DOHH2 (cell line): ENCODE data around the gene MRPL58.

Experiments
- H3F3A ChIP-seq: fragments of 200-600 bp; sonication (generic), shearing (Covaris generic); 2 replicates; pipeline ENCODE4 v1.6.0; 2016; ENCODE audit warnings: antibody characterized with exemption, mild to moderate bottlenecking; ENCODE audit not compliant: control insufficient read depth, insufficient read depth
- H3K27ac ChIP-seq: fragments of 200-600 bp; sonication (generic); 2 replicates; pipeline ENCODE4 v1.5.1; 2014; ENCODE audit warnings: low read depth, mild to moderate bottlenecking, low read length, moderate library complexity
- H3K27me3 ChIP-seq: fragments of 200-600 bp; sonication (generic); 2 replicates; pipeline ENCODE4 v1.6.1; 2014; ENCODE audit warnings: mild to moderate bottlenecking, low read length, mixed read lengths; ENCODE audit not compliant: control insufficient read depth
- H3K36me3 ChIP-seq: fragments of 200-600 bp; sonication (generic); 2 replicates; pipeline ENCODE4 v1.6.1; 2014; ENCODE audit warnings: mild to moderate bottlenecking, low read length, moderate library complexity, mixed read lengths; ENCODE audit not compliant: control insufficient read depth
- H3K4me1 ChIP-seq: fragments of 200-600 bp; sonication (generic); 2 replicates; pipeline ENCODE4 v1.6.1; 2014; ENCODE audit warnings: mild to moderate bottlenecking, low read length, mixed read lengths; ENCODE audit not compliant: control insufficient read depth
- H3K4me2 ChIP-seq: fragments of 200-600 bp; sonication (generic); 2 replicates; pipeline ENCODE4 v1.6.0; 2014; ENCODE audit warnings: mild to moderate bottlenecking, low read length, moderate library complexity
- H3K4me3 ChIP-seq: fragments of 200-600 bp; sonication (generic); 2 replicates; pipeline ENCODE4 v1.5.1; 2014; ENCODE audit warnings: mild to moderate bottlenecking, low read length, mixed read lengths
- H3K79me2 ChIP-seq: fragments of 200-600 bp; sonication (generic); 2 replicates; pipeline ENCODE4 v1.6.1; 2014; ENCODE audit warnings: mild to moderate bottlenecking, low read length, mixed read lengths; ENCODE audit not compliant: control insufficient read depth
- H3K9me2 ChIP-seq: fragments of 200-600 bp; sonication (generic); replicated peaks from 2 replicates; pipeline ENCODE4 v1.6.1; 2014; ENCODE audit warnings: mild to moderate bottlenecking, low read length, mixed read lengths; ENCODE audit not compliant: control insufficient read depth
- H3K9me3 ChIP-seq: fragments of 200-600 bp; sonication (generic); 2 replicates; pipeline ENCODE4 v1.6.1; 2014; ENCODE audit warnings: antibody characterized with exemption, low read length, mixed read lengths; ENCODE audit not compliant: control insufficient read depth, insufficient read depth
- H4K20me1 ChIP-seq: fragments of 200-600 bp; sonication (generic); 2 replicates; pipeline ENCODE4 v1.6.0; 2014; ENCODE audit warnings: low read depth, mild to moderate bottlenecking, antibody characterized with exemption, low read length, moderate library complexity; ENCODE audit not compliant: control insufficient read depth, insufficient read depth
- CTCF ChIP-seq: fragments of 200-600 bp; sonication (generic); IDR thresholded peaks from one replicate; pipeline ENCODE4 v1.5.1; 2014; ENCODE audit warnings: antibody characterized with exemption, mild to moderate bottlenecking, low read depth, low read length; ENCODE audit not compliant: poor library complexity, severe bottlenecking
- EZH2phosphoT487 ChIP-seq: fragments of 200-600 bp; sonication (generic); IDR thresholded peaks from 2 replicates; pipeline ENCODE4 v1.6.1; 2017; ENCODE audit warnings: borderline replicate concordance, mild to moderate bottlenecking, antibody characterized with exemption, low read length, moderate library complexity, mixed read lengths

MRPL58 gene

GRCh38 chr17:74990581-74991105 lies 21.8 kb upstream of the MRPL58 start:
- Histone ChIP-seq H3F3A (no peaks in the 10 kb centered on the region), H3K27me3 (peaks cover 31% of the 10 kb centered on the region), H3K4me1 (peaks cover 17% of the 10 kb centered on the region), H3K36me3 (no peaks in the 10 kb centered on the region), H3K27ac (no peak overlapping the region), H4K20me1 (no peaks in the 10 kb centered on the region), H3K4me3 (no peak overlapping the region), H3K4me2 (no peak overlapping the region), H3K9me3 (no peaks in the 10 kb centered on the region), H3K9me2 (no peaks in the 10 kb centered on the region), H3K79me2 (no peaks in the 10 kb centered on the region)
- TF ChIP-seq CTCF (no peak), EZH2phosphoT487 (no peak)

GRCh38 chr17:74992223-74992622 lies 20.2 kb upstream of the MRPL58 start:
- no peaks in the 10 kb centered on the region for H3K79me2 ChIP-seq

GRCh38 chr17:74994440-74994839 lies 18.0 kb upstream of the MRPL58 start:
- no peaks in the 10 kb centered on the region for H4K20me1 ChIP-seq
- H3K9me3 ChIP-seq = no peaks in the 10 kb centered on the region
- H3K4me1 ChIP-seq = peaks cover 7% of the 10 kb centered on the region
- no peaks in the 10 kb centered on the region for H3K79me2 ChIP-seq
- H3K27ac ChIP-seq = no peak overlapping the region
- no peak overlapping the region for H3K4me3 ChIP-seq
- no peaks in the 10 kb centered on the region for H3K36me3 ChIP-seq
- no peak overlapping the region for H3K4me2 ChIP-seq
- TF ChIP-seq EZH2phosphoT487 = no peak
- no peak for TF ChIP-seq CTCF
- peaks cover 5% of the 10 kb centered on the region; the same call in 1 of the 2 replicates for H3K27me3 ChIP-seq
- no peaks in the 10 kb centered on the region for H3K9me2 ChIP-seq
- H3F3A ChIP-seq = no peaks in the 10 kb centered on the region

More at GRCh38 chr17:74992223-74992622, 20.2 kb upstream of the MRPL58 start:
- peaks cover 23% of the 10 kb centered on the region for H3K27me3 ChIP-seq
- no peak overlapping the region for H3K4me3 ChIP-seq
- H3K4me2 ChIP-seq = no peak overlapping the region
- H4K20me1 ChIP-seq = no peaks in the 10 kb centered on the region
- no peaks in the 10 kb centered on the region for H3K9me3 ChIP-seq
- peaks cover 14% of the 10 kb centered on the region for H3K4me1 ChIP-seq
- no peak for TF ChIP-seq EZH2phosphoT487
- no peak for TF ChIP-seq CTCF
- H3F3A ChIP-seq = no peaks in the 10 kb centered on the region
- no peaks in the 10 kb centered on the region for H3K36me3 ChIP-seq
- H3K9me2 ChIP-seq = no peaks in the 10 kb centered on the region
- no peak overlapping the region for H3K27ac ChIP-seq
